Thyroid gland (tissue), 4 donors: ENCODE data around the gene TRPM2. TPM values are rescaled to one million over a fixed set of nuclear protein-coding genes. Genes with fewer than 3 reads are reported as not detected.

Experiments
- DNase-seq, 2 donors: peaks; one replicate each; pipeline ENCODE4 v3.0.0-alpha.2; 2019
- H3K27ac ChIP-seq, 3 donors: fragments of 200-600 bp; sonication (generic); 1 replicate in 2 of 3; 2 replicates in 1 of 3; pipeline ENCODE4 v1.5.1; 2016 to 2019; ENCODE audit warnings: mild to moderate bottlenecking in 1 of 3, moderate library complexity in 1 of 3
- H3K27me3 ChIP-seq: fragments of 200-600 bp; sonication (generic); one replicate; pipeline ENCODE4 v1.5.1; 2019
- H3K36me3 ChIP-seq, 2 donors: fragments of 200-600 bp; sonication (generic); one replicate each; pipeline ENCODE4 v1.5.1; 2016 to 2019
- H3K4me1 ChIP-seq, 2 donors: fragments of 200-600 bp; sonication (generic); one replicate each; pipeline ENCODE4 v1.5.1; 2017 to 2019
- H3K4me3 ChIP-seq, 3 donors: fragments of 200-600 bp; sonication (generic); replicated peaks in 1 of 3; 1 replicate in 2 of 3; 2 replicates in 1 of 3; pipeline ENCODE4 v1.5.1; 2016; ENCODE audit warnings: mild to moderate bottlenecking in 1 of 3
- H3K9me3 ChIP-seq: fragments of 200-600 bp; sonication (generic); one replicate; pipeline ENCODE4 v1.5.1; 2017
- POLR2A ChIP-seq, 2 donors: fragments of 450-650 bp; IDR thresholded peaks; one replicate each; pipeline ENCODE4 v1.6.1; 2017; ENCODE audit warnings: antibody characterized with exemption in 2 of 2, mild to moderate bottlenecking in 2 of 2, moderate library complexity in 1 of 2
- WGBS, 2 donors: methylation state at CpG; one replicate each; pipeline ENCODE4 v1.1.5; 2017; 5-methylcytosine and 5-hydroxymethylcytosine counted together
- intact Hi-C: fragments of 100-400 bp; cut with DNase I; formaldehyde crosslinking; loops from one replicate; pipeline ENCODE4 v1.15.1; 2023
- total RNA-seq, 4 donors: library from RNA; depleted of rRNA; stranded (reverse); fragments of >200 nt; gene quantifications; one replicate each; pipeline ENCODE4 v1.2.3, GENCODE V29; 2016
- TF ChIP-seq, protein P1 (sequence below), 6 experiments: fragments of 200-600 bp in 3 of 6; fragments of 450-650 bp in 3 of 6; sonication (generic) in 3 of 6; IDR thresholded peaks; one replicate each; pipeline ENCODE4 v1.5.1; 2016 to 2019; ENCODE audit warnings: antibody characterized with exemption in 6 of 6, mild to moderate bottlenecking in 2 of 6, inconsistent platforms in 1 of 6, moderate library complexity in 1 of 6

The TRPM2 gene
- total RNA-seq, 4 donors from 2014 or later = 0.67 to 2.6 (median 0.88) TPM

- H3K27ac ChIP-seq = no peak overlapping the region
- no peak overlapping the region for H3K4me3 ChIP-seq
- TF ChIP-seq, protein P1, sequence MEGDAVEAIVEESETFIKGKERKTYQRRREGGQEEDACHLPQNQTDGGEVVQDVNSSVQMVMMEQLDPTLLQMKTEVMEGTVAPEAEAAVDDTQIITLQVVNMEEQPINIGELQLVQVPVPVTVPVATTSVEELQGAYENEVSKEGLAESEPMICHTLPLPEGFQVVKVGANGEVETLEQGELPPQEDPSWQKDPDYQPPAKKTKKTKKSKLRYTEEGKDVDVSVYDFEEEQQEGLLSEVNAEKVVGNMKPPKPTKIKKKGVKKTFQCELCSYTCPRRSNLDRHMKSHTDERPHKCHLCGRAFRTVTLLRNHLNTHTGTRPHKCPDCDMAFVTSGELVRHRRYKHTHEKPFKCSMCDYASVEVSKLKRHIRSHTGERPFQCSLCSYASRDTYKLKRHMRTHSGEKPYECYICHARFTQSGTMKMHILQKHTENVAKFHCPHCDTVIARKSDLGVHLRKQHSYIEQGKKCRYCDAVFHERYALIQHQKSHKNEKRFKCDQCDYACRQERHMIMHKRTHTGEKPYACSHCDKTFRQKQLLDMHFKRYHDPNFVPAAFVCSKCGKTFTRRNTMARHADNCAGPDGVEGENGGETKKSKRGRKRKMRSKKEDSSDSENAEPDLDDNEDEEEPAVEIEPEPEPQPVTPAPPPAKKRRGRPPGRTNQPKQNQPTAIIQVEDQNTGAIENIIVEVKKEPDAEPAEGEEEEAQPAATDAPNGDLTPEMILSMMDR (IDR thresholded peaks at IDR 0.05) = no peak
- TF ChIP-seq POLR2A (IDR thresholded peaks at IDR 0.05) = no peak
- no peaks in the 10 kb centered on the region for H3K27me3 ChIP-seq
- no peaks in the 10 kb centered on the region for H3K9me3 ChIP-seq
- no peaks in the 10 kb centered on the region for H3K4me1 ChIP-seq
- intact Hi-C loops = loop anchor here (10.0 kb wide), 1 partner anchor 57 kb away; no protein-coding TSS in a partner anchor
- 77 to 83% methylated on average over 22 to 25 of the region's 26 CpGs for WGBS, 2 donors
- H3K36me3 ChIP-seq = no peaks in the 10 kb centered on the region
- no peak for DNase-seq
Measured at GRCh38 chr21:44421901-44422840, 68.8 kb downstream of the TRPM2 start.

- 54 to 80% methylated on average over 3 to 11 of the region's 12 CpGs for WGBS, 2 donors
- H3K9me3 ChIP-seq = no peaks in the 10 kb centered on the region
- TF ChIP-seq, protein P1 (IDR thresholded peaks at IDR 0.05) = no peak
- TF ChIP-seq POLR2A (IDR thresholded peaks at IDR 0.05) = no peak
- no peak overlapping the region for H3K27ac ChIP-seq
- DNase-seq = no peak
- H3K36me3 ChIP-seq = no peaks in the 10 kb centered on the region
- no peak overlapping the region for H3K4me3 ChIP-seq
- intact Hi-C loops = loop anchor here (10.0 kb wide), 1 partner anchor 59 kb away; no protein-coding TSS in a partner anchor
- no peaks in the 10 kb centered on the region for H3K27me3 ChIP-seq
- H3K4me1 ChIP-seq = no peaks in the 10 kb centered on the region
Measured at GRCh38 chr21:44423312-44423821, 69.9 kb downstream of the TRPM2 start.

DNA sequence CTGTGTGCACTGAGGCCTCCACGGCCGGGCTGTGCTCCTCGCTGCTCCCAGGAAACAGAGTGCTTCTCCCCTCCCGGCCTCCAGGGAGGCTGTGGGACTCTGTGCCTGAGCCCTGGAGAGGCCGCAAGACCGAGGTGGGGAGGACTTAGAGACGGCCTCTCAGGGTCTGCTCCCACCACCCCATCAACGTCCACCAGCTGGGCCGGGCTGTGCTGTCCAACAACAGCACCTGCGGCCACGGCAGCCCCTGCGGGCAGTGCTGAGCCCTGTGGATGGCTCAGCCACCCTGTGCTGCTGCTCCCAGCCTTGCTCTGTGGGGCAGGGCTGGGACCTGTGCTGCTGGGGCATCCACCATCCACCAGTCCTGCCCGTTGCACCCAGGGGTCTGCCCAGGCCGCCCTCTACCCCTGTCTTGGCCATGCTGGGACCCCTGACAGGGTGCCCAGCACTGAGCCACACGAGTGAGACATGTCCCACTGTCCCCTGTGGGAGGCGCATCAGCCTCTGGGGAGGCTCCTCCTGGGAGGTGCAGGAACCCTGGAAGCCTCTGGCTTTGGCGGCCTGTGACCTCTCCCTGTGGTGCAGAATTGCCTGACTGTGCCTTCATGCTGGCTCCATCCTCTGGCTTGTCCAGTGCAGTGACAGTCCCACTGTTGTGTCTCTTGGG is 70.7 kb downstream of the TRPM2 start:
- no peaks in the 10 kb centered on the region for H3K27me3 ChIP-seq
- WGBS, 2 donors = 81 to 87% methylated on average over 3 to 6 of the region's 17 CpGs
- H3K9me3 ChIP-seq = no peaks in the 10 kb centered on the region
- H3K36me3 ChIP-seq = no peaks in the 10 kb centered on the region
- no peak overlapping the region for H3K4me3 ChIP-seq
- no peak for DNase-seq
- H3K27ac ChIP-seq = no peak overlapping the region
- no peaks in the 10 kb centered on the region for H3K4me1 ChIP-seq
- TF ChIP-seq, protein P1 (IDR thresholded peaks at IDR 0.05) = no peak
- no peak for TF ChIP-seq POLR2A (IDR thresholded peaks at IDR 0.05)
- intact Hi-C loops = loop anchor here (10.0 kb wide), 1 partner anchor 59 kb away; no protein-coding TSS in a partner anchor

DNA sequence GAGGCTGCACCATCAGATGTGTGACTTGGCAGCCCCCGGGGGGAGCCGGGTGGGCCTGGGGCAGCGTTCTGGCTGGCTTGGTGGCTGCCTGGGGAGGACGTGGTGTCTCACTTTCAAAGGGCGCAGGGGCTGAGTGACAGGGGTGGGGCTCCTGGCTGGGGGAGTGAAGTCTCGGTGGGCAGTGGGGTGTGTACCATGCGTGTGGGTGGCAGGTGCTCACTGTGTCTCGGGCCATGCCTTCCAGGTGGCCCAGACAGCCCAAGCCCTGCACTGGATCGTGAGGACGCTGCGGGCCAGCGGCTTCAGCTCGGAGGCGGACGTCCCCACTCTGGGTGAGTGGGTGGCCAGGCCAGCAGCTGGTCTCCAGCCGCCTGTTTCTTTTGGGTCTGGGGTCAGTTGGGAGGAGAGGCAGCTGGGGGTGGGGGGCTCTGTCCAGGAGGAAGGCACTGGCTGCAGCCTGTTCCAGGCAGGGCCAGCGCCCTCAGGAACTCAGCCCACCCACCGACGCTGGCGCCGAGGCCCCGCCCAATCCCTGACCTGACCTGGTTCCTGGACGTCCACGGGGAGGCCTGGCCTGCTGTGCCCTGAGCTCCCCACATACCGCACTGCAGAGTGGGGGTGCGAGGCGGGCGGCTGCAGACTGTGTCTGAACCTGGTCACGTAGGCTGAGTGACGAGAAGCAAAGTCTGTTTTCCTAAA is 71.3 kb downstream of the TRPM2 start:
- no peaks in the 10 kb centered on the region for H3K9me3 ChIP-seq
- TF ChIP-seq, protein P1 (IDR thresholded peaks at IDR 0.05) = no peak
- TF ChIP-seq POLR2A (IDR thresholded peaks at IDR 0.05) = no peak
- no peak overlapping the region for H3K4me3 ChIP-seq
- no peaks in the 10 kb centered on the region for H3K4me1 ChIP-seq
- H3K27me3 ChIP-seq = no peaks in the 10 kb centered on the region
- 72 to 75% methylated on average over 21 to 29 of the region's 30 CpGs for WGBS, 2 donors
- H3K36me3 ChIP-seq = no peaks in the 10 kb centered on the region
- intact Hi-C loops = loop anchor here (10.0 kb wide), 1 partner anchor 60 kb away; no protein-coding TSS in a partner anchor
- no peak overlapping the region for H3K27ac ChIP-seq
- DNase-seq = no peak
